NCI-H345 treated with DMSO at 0.1 percent for 48 hours (cell line): ENCODE data around the gene PARP15.
A peak's percentile ranks its signal among the peaks of the same experiment; 100 is the strongest.
"Not testable (repeated sequence)": the region's sequence is repeated elsewhere in the genome, so short reads cannot be mapped to it uniquely, and the experiment has no call there.

Source experiments
- DNase-seq: peaks from one replicate; lab custom pipeline; 2025; ENCODE audit not compliant: unreplicated experiment; lab: John Stamatoyannopoulos, UW

PARP15 gene

DNA sequence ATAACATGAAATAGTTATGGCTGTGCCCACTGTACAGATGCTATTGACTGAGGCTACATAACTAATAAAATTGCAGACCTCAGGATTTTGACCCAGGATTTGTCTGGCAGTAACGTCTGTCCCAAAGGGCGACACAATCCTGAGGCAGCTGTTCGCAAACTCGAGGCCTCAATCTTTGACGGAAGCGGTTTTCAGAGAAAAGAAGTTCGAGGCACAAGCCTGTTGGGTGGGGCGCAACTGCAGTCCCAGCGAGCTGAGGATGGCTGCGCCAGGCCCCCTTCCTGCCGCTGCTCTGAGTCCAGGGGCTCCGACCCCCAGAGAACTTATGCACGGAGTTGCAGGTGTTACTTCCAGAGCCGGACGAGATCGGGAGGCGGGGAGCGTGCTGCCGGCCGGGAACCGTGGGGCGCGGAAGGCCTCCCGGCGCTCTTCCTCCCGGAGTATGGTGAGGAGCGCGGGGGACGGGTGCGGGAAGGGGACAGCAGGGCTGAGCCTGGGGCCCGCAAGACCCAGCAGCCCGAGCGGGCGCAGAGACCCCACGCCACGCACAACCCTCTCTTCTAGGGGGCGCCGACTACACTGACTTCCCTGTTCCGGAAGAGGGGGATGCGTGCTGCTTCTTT lies at the start of gene PARP15:
Gene PARP15 (plus strand): TSS at position 242 of the 623 bp plus-strand sequence. CDS start 18 bp downstream, at position 260.
- DNase-seq: no peak

DNA sequence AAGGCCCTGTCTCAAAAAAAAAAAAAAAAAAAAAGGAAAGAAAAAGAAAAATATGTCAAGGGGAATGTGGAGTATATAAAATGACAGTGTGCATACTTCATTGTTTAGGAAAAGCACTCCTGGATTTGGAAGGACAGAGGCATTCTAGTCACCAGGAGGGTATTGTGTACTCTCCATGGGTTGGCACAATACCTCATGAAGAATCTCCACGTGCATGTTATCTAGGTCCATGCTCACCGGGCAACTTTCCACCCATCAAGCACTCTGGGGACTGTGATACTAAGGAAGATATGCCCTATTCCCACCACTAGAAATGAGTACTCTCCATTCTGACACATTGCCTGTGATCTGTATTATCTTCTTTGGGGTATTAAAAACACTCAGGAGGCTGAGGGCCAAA lies 47.3 kb upstream of the PARP15 start:
- no peak for DNase-seq

DNA sequence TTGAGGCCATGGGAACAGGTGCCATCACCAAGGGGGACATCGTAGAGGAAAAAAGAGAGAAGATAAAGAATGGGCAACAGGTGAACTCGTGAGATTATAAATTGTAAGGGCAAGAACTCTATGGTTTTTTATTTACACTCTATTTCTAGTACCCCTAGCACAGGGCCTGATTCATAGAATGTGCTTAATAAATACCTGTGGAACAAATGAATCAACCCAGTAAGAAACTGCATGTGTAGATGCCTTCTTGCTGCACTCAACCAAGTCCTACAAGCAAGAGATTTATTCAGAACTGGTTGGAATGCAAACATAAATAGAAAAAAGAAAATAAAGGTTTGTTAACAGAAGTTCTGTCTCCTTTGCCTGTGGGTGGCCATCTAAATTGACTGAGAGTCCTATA lies 44.0 kb upstream of the PARP15 start:
- no peak for DNase-seq

GRCh38 chr3:122533931-122534334 lies 43.5 kb upstream of the PARP15 start:
- no peak for DNase-seq

DNA sequence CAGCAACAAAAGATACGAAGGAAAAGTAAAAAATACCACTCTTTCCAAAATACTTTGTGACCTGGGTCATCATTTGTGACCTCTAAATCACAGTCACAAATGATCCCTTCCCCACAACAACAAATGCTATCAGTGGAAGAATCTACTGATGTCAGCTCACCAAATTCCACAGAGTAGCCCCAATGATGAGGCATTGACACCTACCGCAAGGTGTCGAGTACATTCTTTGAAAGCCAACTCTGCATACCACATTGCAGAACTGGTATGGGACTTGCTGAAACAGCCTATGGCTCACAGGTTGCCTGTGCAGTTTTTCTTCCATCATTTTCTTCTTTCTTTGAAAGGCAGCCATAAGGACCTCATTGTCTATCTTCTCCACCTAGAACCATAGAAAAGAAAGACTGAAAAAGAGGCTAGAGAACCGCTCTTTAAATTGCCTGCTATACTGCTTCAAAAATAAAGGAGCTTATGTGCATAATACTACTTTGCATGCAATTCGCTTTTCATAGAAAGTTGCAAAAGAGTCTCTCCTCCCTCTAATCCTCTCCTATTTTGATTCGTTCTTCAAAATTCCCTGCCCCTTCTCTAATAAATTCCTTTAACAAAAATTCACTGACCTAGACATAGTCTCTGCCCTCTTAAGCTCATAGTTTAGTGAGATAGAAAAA lies 41.4 kb upstream of the PARP15 start:
- DNase-seq: no peak

GRCh38 chr3:122536632-122537001 lies 40.8 kb upstream of the PARP15 start:
- no peak for DNase-seq

GRCh38 chr3:122538956-122539490 lies 38.4 kb upstream of the PARP15 start:
- no peak for DNase-seq

GRCh38 chr3:122546151-122546550 lies 31.3 kb upstream of the PARP15 start:
- no peak for DNase-seq

DNA sequence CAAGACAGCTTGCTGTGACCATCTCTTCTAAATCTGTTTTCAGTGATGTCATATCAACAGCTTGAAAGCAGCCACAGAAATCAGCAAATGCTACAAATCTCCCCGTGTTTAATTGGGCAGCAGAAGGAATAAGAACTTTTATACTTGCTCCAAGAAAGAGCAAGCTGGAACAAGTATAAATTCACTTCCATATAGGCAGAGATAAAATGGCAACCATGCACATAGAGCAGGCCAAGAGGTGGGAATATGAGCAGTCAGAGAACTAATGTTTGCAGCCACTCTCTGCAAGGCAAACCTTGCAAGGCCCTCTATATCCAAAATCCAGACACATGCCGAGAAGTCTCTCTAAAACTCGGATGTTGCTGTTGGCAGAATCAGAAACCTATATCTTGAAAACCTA lies 29.4 kb upstream of the PARP15 start:
- no peak for DNase-seq

- DNase-seq: no peak
Measured at GRCh38 chr3:122548619-122549018, 28.8 kb upstream of the PARP15 start.

GRCh38 chr3:122553171-122553570 lies 24.3 kb upstream of the PARP15 start:
- DNase-seq: no peak

- DNase-seq: no peak
Measured at GRCh38 chr3:122555275-122556071, 22.0 kb upstream of the PARP15 start.

DNA sequence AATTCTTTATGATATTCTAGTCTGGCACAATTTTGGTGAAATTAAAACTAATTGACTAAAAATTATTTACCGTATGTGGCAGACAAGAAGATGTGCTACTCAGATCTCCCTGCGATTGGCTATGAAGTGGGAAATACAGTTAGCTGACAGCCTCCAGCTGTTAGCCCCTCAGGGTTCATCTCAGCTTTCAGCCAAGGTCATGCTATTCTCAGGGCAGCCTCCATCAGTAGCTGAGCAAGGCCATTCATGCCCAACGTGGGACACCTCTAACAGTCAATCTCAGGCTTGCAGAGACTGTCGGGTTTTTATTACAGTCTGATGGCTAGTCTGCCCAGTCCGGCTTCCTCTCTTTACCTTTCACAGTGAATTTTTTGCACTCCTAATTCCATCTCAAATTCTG lies 20.1 kb upstream of the PARP15 start:
- no peak for DNase-seq

DNA sequence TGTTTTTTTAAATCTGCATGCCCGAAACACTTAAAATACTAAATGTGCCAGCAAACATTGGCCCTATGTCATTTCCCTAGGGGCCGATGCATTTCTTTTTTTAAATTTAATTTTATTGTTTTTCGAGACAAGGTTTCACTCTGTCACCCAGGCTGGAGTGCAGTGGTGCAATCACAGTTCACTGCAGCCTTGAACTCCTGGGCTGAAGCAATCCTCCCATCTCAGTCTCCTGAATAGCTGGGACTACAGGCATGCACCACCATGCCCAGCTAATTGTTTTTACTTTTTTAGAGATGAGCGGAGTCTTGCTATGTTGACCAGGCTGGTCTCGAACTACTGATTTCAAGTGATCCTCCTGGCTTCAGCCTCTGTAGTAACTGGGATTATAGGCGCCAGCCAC lies 18.8 kb upstream of the PARP15 start:
- DNase-seq: no peak

GRCh38 chr3:122559906-122560305 lies 17.5 kb upstream of the PARP15 start:
- no peak for DNase-seq

DNA sequence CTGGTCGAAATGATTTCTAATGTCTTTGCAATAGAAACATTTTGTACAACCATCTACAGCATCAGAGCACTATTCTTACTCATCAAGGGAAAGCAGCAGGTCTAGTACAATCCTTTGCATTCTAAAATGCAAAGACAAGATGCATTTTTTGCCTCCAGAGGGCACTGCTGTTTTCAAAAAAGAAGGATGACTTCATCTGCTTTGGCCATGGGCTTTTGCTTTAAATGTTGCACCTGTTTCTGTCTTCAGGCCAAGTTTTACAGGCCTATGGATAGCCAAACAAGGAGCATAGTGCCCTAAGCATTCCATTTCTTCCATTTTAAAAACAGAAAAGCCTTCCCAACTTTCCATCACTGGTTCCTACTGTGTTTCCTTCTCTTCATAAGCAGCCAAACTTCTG lies 16.8 kb upstream of the PARP15 start:
- DNase-seq: peak; percentile 5

GRCh38 chr3:122562923-122563716 lies 14.3 kb upstream of the PARP15 start:
- DNase-seq: no peak

- DNase-seq: no peak
Measured at GRCh38 chr3:122563717-122564025, 13.8 kb upstream of the PARP15 start.

GRCh38 chr3:122564155-122564912 lies 13.1 kb upstream of the PARP15 start, which contains the start of the genes DTX3L and PARP9:
TSS of gene DTX3L (plus strand) at chr3:122564338. CDS start at chr3:122564427, 89 bp downstream.
TSS of gene PARP9 (minus strand) at chr3:122564300. CDS start at chr3:122559620, 4,680 bp downstream.
- peak; percentile 27 for DNase-seq

DNA sequence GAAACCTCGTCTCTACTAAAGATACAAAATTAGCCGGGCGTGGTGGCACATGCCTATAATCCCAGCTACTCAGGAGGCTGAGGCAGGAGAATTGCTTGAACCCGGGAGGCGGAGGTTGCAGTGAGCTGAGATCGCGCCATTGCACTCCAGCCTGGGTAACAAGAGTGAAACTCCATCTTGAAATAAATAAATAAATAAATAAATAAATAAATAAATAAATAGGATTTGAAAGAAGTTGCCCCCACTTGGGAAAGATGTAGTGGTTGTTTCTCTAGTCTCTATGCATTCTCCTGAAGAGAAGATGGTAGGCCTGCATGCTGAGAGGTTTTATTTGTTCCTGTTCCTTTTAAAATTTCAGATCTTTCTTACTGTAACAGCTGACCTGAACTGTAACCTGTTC lies 9.3 kb upstream of the PARP15 start:
- DNase-seq: not testable (repeated sequence)
